GM12878 (cell line): ENCODE results near the gene DNAJC13. TPM values are rescaled to one million over a fixed set of nuclear protein-coding genes. Genes with fewer than 3 reads are reported as not detected.

Experiments
- ATAC-seq: fragments of 200-7000 bp; cut with Tn5 transposase; 3 replicates; pipeline ENCODE4 v1.9.1; 2020; ENCODE audit warnings: mild to moderate bottlenecking, moderate library complexity
- BruUV-seq: library from RNA; stranded (reverse); fragments of 400-500 nt; replicated peaks from 2 replicates; lab custom pipeline; 2021; lab: Mats Ljungman, UMichigan
- CTCF ChIA-PET: fragments of 300-600 bp; sonication (Branson Sonifier 250); formaldehyde crosslinking; extraction: SDS; loops from one replicate; lab custom pipeline; 2021; ENCODE audit warnings: inconsistent platforms; lab: Yijun Ruan, JAX
- POLR2A ChIA-PET: fragments of 350-600 bp; formaldehyde crosslinking; extraction: SDS; loops from one replicate; lab custom pipeline; 2021; ENCODE audit warnings: inconsistent platforms; lab: Charles Lee
- RAD21 ChIA-PET: fragments of 300-600 bp; sonication (Branson Sonifier 250); formaldehyde crosslinking; loops from one replicate; lab custom pipeline; 2023; ENCODE audit warnings: antibody characterized with exemption; ENCODE audit not compliant: unreplicated experiment; lab: Charles Lee
- SMC1A ChIA-PET: fragments of 300-600 bp; sonication (Branson Sonifier 250); formaldehyde crosslinking; loops from one replicate; lab custom pipeline; 2023; ENCODE audit not compliant: unreplicated experiment, uncharacterized antibody; lab: Charles Lee
- DNase-seq: peaks from one replicate; pipeline ENCODE4 v3.0.0-alpha.2; 2011; ENCODE audit warnings: low read depth, low spot score
- FAIRE-seq: peaks from 3 replicates; lab custom pipeline; 2011; peaks lifted over from hg19 to GRCh38; lab: Jason Lieb, UNC
- H2AFZ ChIP-seq: 2 replicates; pipeline ENCODE4 v1.6.0; 2011; ENCODE audit warnings: low read depth, low read length, control low read depth; ENCODE audit not compliant: control insufficient read depth
- H3K27ac ChIP-seq: 2 replicates; pipeline ENCODE4 v1.5.1; 2011; ENCODE audit warnings: control low read depth; ENCODE audit not compliant: control insufficient read depth, insufficient read depth
- H3K27me3 ChIP-seq, 2 experiments: replicated peaks in 1 of 2; 2 replicates each; pipeline versions ENCODE4 v1.6.0 to v1.6.1; 2011; ENCODE audit warnings: low read length in 1 of 2; ENCODE audit not compliant: control insufficient read depth in 2 of 2, insufficient read depth in 2 of 2
- H3K36me3 ChIP-seq, 2 experiments: 2 replicates each; pipeline ENCODE4 v1.5.1; 2011; ENCODE audit warnings: low read length in 1 of 2; ENCODE audit not compliant: control insufficient read depth in 2 of 2, insufficient read depth in 2 of 2
- H3K4me1 ChIP-seq: 2 replicates; pipeline ENCODE4 v1.6.1; 2011; ENCODE audit warnings: mild to moderate bottlenecking, low read length, moderate library complexity, mixed read lengths; ENCODE audit not compliant: control insufficient read depth, insufficient read depth
- H3K4me2 ChIP-seq: 2 replicates; pipeline ENCODE4 v1.6.0; 2011; ENCODE audit warnings: control low read depth; ENCODE audit not compliant: control insufficient read depth, insufficient read depth
- H3K4me3 ChIP-seq: fragments of 200-600 bp; sonication (generic); 2 replicates; pipeline ENCODE4 v1.5.1; 2016
- H3K79me2 ChIP-seq: 2 replicates; pipeline ENCODE4 v1.6.0; 2011; ENCODE audit warnings: low read length; ENCODE audit not compliant: control insufficient read depth, insufficient read depth
- H3K9ac ChIP-seq: 2 replicates; pipeline ENCODE4 v1.8.0; 2011; ENCODE audit warnings: low read length, control low read depth, mixed read lengths; ENCODE audit not compliant: control insufficient read depth, insufficient read depth
- H3K9me3 ChIP-seq: replicated peaks from 3 replicates; pipeline ENCODE4 v1.5.1; 2011; ENCODE audit warnings: mild to moderate bottlenecking, low read length; ENCODE audit not compliant: control insufficient read depth, insufficient read depth
- H4K20me1 ChIP-seq: 2 replicates; pipeline ENCODE4 v1.6.0; 2011; ENCODE audit not compliant: control insufficient read depth, insufficient read depth
- CHD2 ChIP-seq: IDR thresholded peaks from 2 replicates; pipeline ENCODE4 v1.6.1; 2011; ENCODE audit warnings: low read depth, low read length, improper control_type of control experiment, borderline replicate concordance
- ETV6 ChIP-seq, 2 experiments: fragments of 450-650 bp in 1 of 2; IDR thresholded peaks in 1 of 2; conservative IDR thresholded peaks in 1 of 2; 2 replicates each; pipeline ENCODE4 v1.6.1; 2014; ENCODE audit warnings: antibody characterized with exemption in 1 of 2, borderline replicate concordance in 1 of 2, low read depth in 1 of 2, mild to moderate bottlenecking in 1 of 2, moderate library complexity in 1 of 2
- JUND ChIP-seq: IDR thresholded peaks from 2 replicates; pipeline ENCODE4 v1.6.1; 2012; ENCODE audit warnings: low read depth, mild to moderate bottlenecking, low read length, improper control_type of control experiment, moderate library complexity
- MTA3 ChIP-seq: IDR thresholded peaks from 2 replicates; pipeline ENCODE4 v1.6.1; 2012; ENCODE audit warnings: low read length, inconsistent platforms, borderline replicate concordance
- POLR2A ChIP-seq: IDR thresholded peaks from 2 replicates; pipeline ENCODE4 v1.6.1; 2011; ENCODE audit warnings: low read depth, mild to moderate bottlenecking, low read length
- POLR2AphosphoS5 ChIP-seq: IDR thresholded peaks from 2 replicates; pipeline ENCODE4 v1.6.1; 2011; ENCODE audit warnings: mild to moderate bottlenecking, low read length, inconsistent platforms
- POU2F2 ChIP-seq: IDR thresholded peaks from 3 replicates; pipeline ENCODE4 v1.6.1; 2011; ENCODE audit warnings: low read depth, mild to moderate bottlenecking, low read length, borderline replicate concordance
- RAD51 ChIP-seq: fragments of 450-650 bp; IDR thresholded peaks from 2 replicates; pipeline ENCODE4 v1.6.1; 2016; ENCODE audit warnings: moderate library complexity, mild to moderate bottlenecking, inconsistent platforms
- RUNX3 ChIP-seq: IDR thresholded peaks from 2 replicates; pipeline ENCODE4 v1.6.1; 2012; ENCODE audit warnings: low read length, inconsistent platforms
- SIX5 ChIP-seq: IDR thresholded peaks from 2 replicates; pipeline ENCODE4 v1.6.1; 2011; ENCODE audit warnings: mild to moderate bottlenecking, low read depth, low read length, moderate library complexity; ENCODE audit not compliant: severe bottlenecking
- SMARCA5 ChIP-seq: fragments of 450-650 bp; IDR thresholded peaks from 2 replicates; pipeline ENCODE4 v1.6.1; 2017; ENCODE audit warnings: mild to moderate bottlenecking
- SREBF1 ChIP-seq: IDR thresholded peaks from 2 replicates; pipeline ENCODE4 v1.6.1; 2012; ENCODE audit warnings: mild to moderate bottlenecking, low read length
- SRF ChIP-seq, 2 experiments: IDR thresholded peaks; 2 replicates each; pipeline ENCODE4 v1.6.1; 2011; ENCODE audit warnings: low read depth in 2 of 2, low read length in 2 of 2, mild to moderate bottlenecking in 1 of 2, moderate library complexity in 1 of 2
- ZSCAN29 ChIP-seq: fragments of 450-650 bp; IDR thresholded peaks from 2 replicates; pipeline ENCODE4 v1.6.1; 2017; ENCODE audit warnings: mild to moderate bottlenecking, moderate library complexity
- WGBS: methylation state at CpG from one replicate; pipeline ENCODE4 v1.1.6; 2016; ENCODE audit warnings: low lambda C conversion rate; ENCODE audit not compliant: insufficient replicate concordance, insufficient coverage; ENCODE audit errors: missing lambda C conversion rate; 5-methylcytosine and 5-hydroxymethylcytosine counted together
- in situ Hi-C: fragments of 300-500 bp; cut with MboI; formaldehyde crosslinking; loops from 9 replicates; pipeline ENCODE4 v1.14.3; 2018; ENCODE audit warnings: mixed read lengths
- intact Hi-C: fragments of 100-400 bp; cut with micrococcal nuclease; formaldehyde crosslinking; loops from one replicate; pipeline ENCODE4 v1.14.2; 2022; ENCODE audit not compliant: unreplicated experiment
- polyA plus RNA-seq, 11 experiments: library from polyadenylated mRNA; depleted of rRNA in 4 of 11; unstranded in 6 of 11; stranded (reverse) in 5 of 11; fragments of >200 nt; fragmentation: Nextera tagmentation in 4 of 11; fragmentation: Illumina TruSeq in 1 of 11; extraction: Ambion mirVana in 4 of 11; extraction: Trizol in 1 of 11; gene quantifications; 1 replicate in 1 of 11; 2 replicates in 10 of 11; pipeline versions ENCODE4 v1.2.1 to v1.2.3, GENCODE V29; 2011 to 2016; ENCODE audit warnings: inconsistent platforms in 2 of 11, missing spikeins in 2 of 11, low read depth in 1 of 11
- total RNA-seq, 4 experiments: library from RNA; depleted of rRNA in 3 of 4; stranded (reverse); fragments of >200 nt in 3 of 4; fragmentation: Illumina TruSeq in 1 of 4; extraction: Trizol in 1 of 4; gene quantifications; 2 replicates each; pipeline versions ENCODE4 v1.2.1 to v1.2.3, GENCODE V29; 2013 to 2021
- TF ChIP-seq, protein P1 (sequence below): fragments of 450-650 bp; IDR thresholded peaks from 2 replicates; pipeline ENCODE4 v1.6.1; 2017; ENCODE audit warnings: mild to moderate bottlenecking, low read depth, inconsistent platforms; ENCODE audit not compliant: poor library complexity, severe bottlenecking
- TF ChIP-seq, protein P2 (sequence below): fragments of 450-650 bp; IDR thresholded peaks from 2 replicates; pipeline ENCODE4 v1.6.1; 2016; ENCODE audit warnings: mild to moderate bottlenecking, moderate library complexity, borderline replicate concordance

The DNAJC13 gene
- total and polyA plus RNA-seq, 10 of the 15 experiments (the other 5 are each of a cell fraction or from before 2014, with no cell fraction given): 8.3 to 33.9 (median 17.0) TPM

DNA sequence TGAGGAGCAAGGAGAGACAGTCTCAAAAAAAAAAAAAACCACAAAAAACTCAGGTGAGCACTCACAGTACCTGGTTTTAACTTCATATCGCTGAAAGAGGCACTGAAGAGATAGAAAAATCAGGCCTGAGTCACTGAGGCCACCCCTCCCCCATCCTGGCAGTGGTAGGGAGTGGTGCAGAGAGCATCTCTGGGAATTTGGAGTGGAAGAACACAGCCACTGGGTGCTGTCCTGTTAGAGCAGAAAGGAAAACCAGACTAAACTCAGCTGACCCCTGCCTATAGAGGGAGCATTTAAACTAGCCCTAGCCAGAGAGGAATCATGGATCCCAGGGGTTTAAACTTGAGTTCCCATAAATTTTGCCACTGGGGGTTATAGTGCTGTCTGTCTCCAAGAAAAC lies 22.2 kb upstream of the DNAJC13 start:
- Histone ChIP-seq H3K27ac (no peak overlapping the region), H3K9me3 (no peaks in the 10 kb centered on the region; the same call in 2 of the 3 replicates), H2AFZ (no peak overlapping the region), H3K4me1 (no peaks in the 10 kb centered on the region), H3K4me2 (no peak overlapping the region), H3K27me3 (no peaks in the 10 kb centered on the region), H3K9ac (no peak overlapping the region), H4K20me1 (no peaks in the 10 kb centered on the region), H3K79me2 (no peaks in the 10 kb centered on the region), H3K36me3 (no peaks in the 10 kb centered on the region), H3K4me3 (no peak overlapping the region)
- RAD21 ChIA-PET: no interaction called here
- CTCF ChIA-PET: interaction anchor here (7.9 kb wide), 1 partner anchor 43 kb away, joined by 195 read pairs; no protein-coding TSS in a partner anchor
- in situ Hi-C loops (no loop called here), intact Hi-C loops (loop anchor here (10.0 kb wide), 1 partner anchor 360 kb away; the partner anchor contains the start of gene CPNE4)
- FAIRE-seq (no peak), ATAC-seq (no peak), DNase-seq (no peak)
- no TSS peak for BruUV-seq
- POLR2A ChIA-PET: no interaction called here
- SMC1A ChIA-PET: no interaction called here
- 77% methylated on average over 1 of the region's 1 CpG for WGBS
- TF ChIP-seq SRF (IDR thresholded peaks at IDR 0.05; ENCODE audit: low read depth in 2 of 2, low read length in 2 of 2): no peak
- TF ChIP-seq RUNX3: no peak
- TF ChIP-seq CHD2: no peak
- TF ChIP-seq, protein P1, sequence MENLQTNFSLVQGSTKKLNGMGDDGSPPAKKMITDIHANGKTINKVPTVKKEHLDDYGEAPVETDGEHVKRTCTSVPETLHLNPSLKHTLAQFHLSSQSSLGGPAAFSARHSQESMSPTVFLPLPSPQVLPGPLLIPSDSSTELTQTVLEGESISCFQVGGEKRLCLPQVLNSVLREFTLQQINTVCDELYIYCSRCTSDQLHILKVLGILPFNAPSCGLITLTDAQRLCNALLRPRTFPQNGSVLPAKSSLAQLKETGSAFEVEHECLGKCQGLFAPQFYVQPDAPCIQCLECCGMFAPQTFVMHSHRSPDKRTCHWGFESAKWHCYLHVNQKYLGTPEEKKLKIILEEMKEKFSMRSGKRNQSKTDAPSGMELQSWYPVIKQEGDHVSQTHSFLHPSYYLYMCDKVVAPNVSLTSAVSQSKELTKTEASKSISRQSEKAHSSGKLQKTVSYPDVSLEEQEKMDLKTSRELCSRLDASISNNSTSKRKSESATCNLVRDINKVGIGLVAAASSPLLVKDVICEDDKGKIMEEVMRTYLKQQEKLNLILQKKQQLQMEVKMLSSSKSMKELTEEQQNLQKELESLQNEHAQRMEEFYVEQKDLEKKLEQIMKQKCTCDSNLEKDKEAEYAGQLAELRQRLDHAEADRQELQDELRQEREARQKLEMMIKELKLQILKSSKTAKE: no peak
- no peak for TF ChIP-seq POLR2AphosphoS5
- no peak for TF ChIP-seq JUND
- TF ChIP-seq SMARCA5: no peak
- TF ChIP-seq RAD51: no peak
- no peak for TF ChIP-seq MTA3
- no peak for TF ChIP-seq SREBF1
- TF ChIP-seq SIX5: no peak
- TF ChIP-seq ZSCAN29: no peak
- TF ChIP-seq, protein P2, sequence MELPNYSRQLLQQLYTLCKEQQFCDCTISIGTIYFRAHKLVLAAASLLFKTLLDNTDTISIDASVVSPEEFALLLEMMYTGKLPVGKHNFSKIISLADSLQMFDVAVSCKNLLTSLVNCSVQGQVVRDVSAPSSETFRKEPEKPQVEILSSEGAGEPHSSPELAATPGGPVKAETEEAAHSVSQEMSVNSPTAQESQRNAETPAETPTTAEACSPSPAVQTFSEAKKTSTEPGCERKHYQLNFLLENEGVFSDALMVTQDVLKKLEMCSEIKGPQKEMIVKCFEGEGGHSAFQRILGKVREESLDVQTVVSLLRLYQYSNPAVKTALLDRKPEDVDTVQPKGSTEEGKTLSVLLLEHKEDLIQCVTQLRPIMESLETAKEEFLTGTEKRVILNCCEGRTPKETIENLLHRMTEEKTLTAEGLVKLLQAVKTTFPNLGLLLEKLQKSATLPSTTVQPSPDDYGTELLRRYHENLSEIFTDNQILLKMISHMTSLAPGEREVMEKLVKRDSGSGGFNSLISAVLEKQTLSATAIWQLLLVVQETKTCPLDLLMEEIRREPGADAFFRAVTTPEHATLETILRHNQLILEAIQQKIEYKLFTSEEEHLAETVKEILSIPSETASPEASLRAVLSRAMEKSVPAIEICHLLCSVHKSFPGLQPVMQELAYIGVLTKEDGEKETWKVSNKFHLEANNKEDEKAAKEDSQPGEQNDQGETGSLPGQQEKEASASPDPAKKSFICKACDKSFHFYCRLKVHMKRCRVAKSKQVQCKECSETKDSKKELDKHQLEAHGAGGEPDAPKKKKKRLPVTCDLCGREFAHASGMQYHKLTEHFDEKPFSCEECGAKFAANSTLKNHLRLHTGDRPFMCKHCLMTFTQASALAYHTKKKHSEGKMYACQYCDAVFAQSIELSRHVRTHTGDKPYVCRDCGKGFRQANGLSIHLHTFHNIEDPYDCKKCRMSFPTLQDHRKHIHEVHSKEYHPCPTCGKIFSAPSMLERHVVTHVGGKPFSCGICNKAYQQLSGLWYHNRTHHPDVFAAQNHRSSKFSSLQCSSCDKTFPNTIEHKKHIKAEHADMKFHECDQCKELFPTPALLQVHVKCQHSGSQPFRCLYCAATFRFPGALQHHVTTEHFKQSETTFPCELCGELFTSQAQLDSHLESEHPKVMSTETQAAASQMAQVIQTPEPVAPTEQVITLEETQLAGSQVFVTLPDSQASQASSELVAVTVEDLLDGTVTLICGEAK: no peak
- no peak for TF ChIP-seq POLR2A
- no peak for TF ChIP-seq ETV6 (conservative IDR thresholded peaks at IDR 0.05 in 1 of 2, IDR thresholded peaks at IDR 0.05 in 1 of 2; ENCODE audit: borderline replicate concordance in 1 of 2, low read depth in 1 of 2)
- TF ChIP-seq POU2F2: no peak
